ENCODE data around the gene LPCAT2. TPM values are rescaled to one million over a fixed set of nuclear protein-coding genes. Genes with fewer than 3 reads are reported as not detected.

LPCAT2 gene
- total and polyA plus RNA-seq, 4 donors, result 0.96 to 4.2 (median 2.7) TPM

DNA sequence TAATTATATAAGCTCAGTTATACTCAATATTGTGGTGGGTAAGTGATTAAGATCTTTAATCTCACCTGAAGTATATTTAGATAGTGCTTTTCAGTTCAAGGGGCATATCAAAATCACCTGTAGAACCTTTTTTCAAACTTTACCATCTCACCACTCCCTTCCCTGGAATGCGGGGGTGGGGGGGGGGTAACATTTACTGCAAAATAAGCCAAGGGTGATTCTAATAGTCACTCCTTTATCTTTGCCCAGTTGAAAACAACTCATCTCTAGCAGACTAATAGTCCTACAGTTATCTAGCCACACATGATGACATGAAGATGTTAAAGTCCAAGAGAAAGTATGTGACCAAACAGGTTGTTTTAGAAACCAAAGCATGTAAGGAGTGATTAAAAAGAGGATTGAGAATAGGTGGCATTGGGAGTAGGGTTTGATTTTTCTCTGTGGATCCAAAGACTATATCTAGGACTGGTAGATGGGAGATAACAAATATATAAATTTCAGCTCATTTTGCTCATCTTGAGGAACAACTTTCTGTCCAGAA lies 21.5 kb downstream of the LPCAT2 start:
- no peak for TF ChIP-seq GABPA (IDR thresholded peaks at IDR 0.05 in 1 of 2, conservative IDR thresholded peaks at IDR 0.05 in 1 of 2)
- TF ChIP-seq SP1 (IDR thresholded peaks at IDR 0.05), result no peak
- no peak for TF ChIP-seq ZBTB33 (IDR thresholded peaks at IDR 0.05)
- no peak for TF ChIP-seq HNF4A (conservative IDR thresholded peaks at IDR 0.05)
- no peak for TF ChIP-seq YY1 (IDR thresholded peaks at IDR 0.05)
- DNase-seq (ENCODE audit: low spot score), result no peak
- Histone ChIP-seq H3K4me3 (ENCODE audit: low read depth in 1 of 3, low read length in 3 of 3) (no peak overlapping the region), H3K27ac (ENCODE audit: low read depth in 1 of 2, low read length in 2 of 2) (no peak overlapping the region), H3K27me3 (ENCODE audit: control insufficient read depth in 4 of 4, insufficient read depth in 4 of 4, low read length in 3 of 4) (no peaks in the 10 kb centered on the region), H3K9me3 (ENCODE audit: control insufficient read depth in 4 of 4, low read length in 3 of 4) (no peaks in the 10 kb centered on the region), H3K9ac (ENCODE audit: low read depth in 1 of 2, low read length in 2 of 2) (no peak overlapping the region), H3K36me3 (ENCODE audit: control insufficient read depth in 4 of 4, insufficient read depth in 3 of 4, low read depth in 1 of 4, low read length in 3 of 4) (peaks cover 0 to 1% (median 0%) of the 10 kb centered on the region in 4 donors), H3K4me1 (ENCODE audit: control insufficient read depth in 4 of 4, insufficient read depth in 4 of 4, low read length in 3 of 4) (no peaks in the 10 kb centered on the region)
- 93% methylated on average over 1 of the region's 1 CpG for WGBS

- Histone ChIP-seq H3K4me3 (ENCODE audit: low read depth in 1 of 3, low read length in 3 of 3) (no peak overlapping the region), H3K4me1 (ENCODE audit: control insufficient read depth in 4 of 4, insufficient read depth in 4 of 4, low read length in 3 of 4) (no peaks in the 10 kb centered on the region), H3K9me3 (ENCODE audit: control insufficient read depth in 4 of 4, low read length in 3 of 4) (no peaks in the 10 kb centered on the region), H3K36me3 (ENCODE audit: control insufficient read depth in 4 of 4, insufficient read depth in 3 of 4, low read depth in 1 of 4, low read length in 3 of 4) (no peaks in the 10 kb centered on the region), H3K9ac (ENCODE audit: low read depth in 1 of 2, low read length in 2 of 2) (no peak overlapping the region), H3K27me3 (ENCODE audit: control insufficient read depth in 4 of 4, insufficient read depth in 4 of 4, low read length in 3 of 4) (no peaks in the 10 kb centered on the region), H3K27ac (ENCODE audit: low read depth in 1 of 2, low read length in 2 of 2) (no peak overlapping the region)
- TF ChIP-seq NR2F2 (IDR thresholded peaks at IDR 0.05) (no peak), GABPA (IDR thresholded peaks at IDR 0.05 in 1 of 2, conservative IDR thresholded peaks at IDR 0.05 in 1 of 2) (no peak), RAD21 (IDR thresholded peaks at IDR 0.05) (no peak), HNF4G (IDR thresholded peaks at IDR 0.05) (no peak), ZBTB33 (IDR thresholded peaks at IDR 0.05) (no peak), EGR1 (IDR thresholded peaks at IDR 0.05; ENCODE audit: low read depth in 2 of 2) (no peak), HNF4A (conservative IDR thresholded peaks at IDR 0.05) (no peak), TAF1 (conservative IDR thresholded peaks at IDR 0.05) (no peak), YY1 (IDR thresholded peaks at IDR 0.05) (no peak), SP1 (IDR thresholded peaks at IDR 0.05) (no peak), RXRA (IDR thresholded peaks at IDR 0.05) (no peak), CTCF (IDR thresholded peaks at IDR 0.05; ENCODE audit: low read depth, low read length, missing input control) (no peak), JUND (IDR thresholded peaks at IDR 0.05) (no peak), FOXA2 (IDR thresholded peaks at IDR 0.05) (no peak), REST (IDR thresholded peaks at IDR 0.05) (no peak)
- TF ChIP-seq, protein P1, sequence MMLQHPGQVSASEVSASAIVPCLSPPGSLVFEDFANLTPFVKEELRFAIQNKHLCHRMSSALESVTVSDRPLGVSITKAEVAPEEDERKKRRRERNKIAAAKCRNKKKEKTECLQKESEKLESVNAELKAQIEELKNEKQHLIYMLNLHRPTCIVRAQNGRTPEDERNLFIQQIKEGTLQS (IDR thresholded peaks at IDR 0.05), result no peak
- DNase-seq (ENCODE audit: low spot score), result no peak
- 93% methylated on average over 1 of the region's 1 CpG for WGBS
Measured at GRCh38 chr16:55532227-55532626, 23.4 kb downstream of the LPCAT2 start.

Data from liver (tissue), 9 donors.